GM23338 (cell line): Measurements from ENCODE around the gene FAT1. TPM values are rescaled to one million over a fixed set of nuclear protein-coding genes. Genes with fewer than 3 reads are reported as not detected.

Experiments used
- ATAC-seq: fragments of 200-7000 bp; cut with Tn5 transposase; 3 replicates; pipeline ENCODE4 v1.9.1; 2020
- DNase-seq: peaks from one replicate; pipeline ENCODE4 v3.0.0-alpha.2; 2015; ENCODE audit warnings: low spot score
- H2AFZ ChIP-seq: fragments of 200-600 bp; sonication (generic); 2 replicates; pipeline ENCODE4 v1.8.0; 2016; ENCODE audit warnings: antibody characterized with exemption, mild to moderate bottlenecking, moderate library complexity
- H3F3A ChIP-seq: fragments of 200-600 bp; sonication (generic); replicated peaks from 2 replicates; pipeline ENCODE4 v1.8.0; 2017; ENCODE audit warnings: antibody characterized with exemption, mixed run types, low read depth
- H3K27ac ChIP-seq: fragments of 200-600 bp; sonication (generic); 2 replicates; pipeline ENCODE4 v1.6.1; 2016; ENCODE audit warnings: low read depth
- H3K27me3 ChIP-seq: fragments of 200-600 bp; sonication (generic); 2 replicates; pipeline ENCODE4 v1.8.0; 2016; ENCODE audit warnings: mild to moderate bottlenecking, mixed run types, moderate library complexity; ENCODE audit not compliant: insufficient read depth
- H3K36me3 ChIP-seq: fragments of 200-600 bp; sonication (generic); 2 replicates; pipeline ENCODE4 v1.8.0; 2016; ENCODE audit warnings: mild to moderate bottlenecking; ENCODE audit not compliant: insufficient read depth
- H3K4me1 ChIP-seq: fragments of 200-600 bp; sonication (generic); 2 replicates; pipeline ENCODE4 v1.8.0; 2016; ENCODE audit warnings: mild to moderate bottlenecking, moderate library complexity; ENCODE audit not compliant: insufficient read depth
- H3K4me2 ChIP-seq: fragments of 200-600 bp; sonication (generic); 2 replicates; pipeline ENCODE4 v1.7.1; 2017; ENCODE audit warnings: mixed run types
- H3K4me3 ChIP-seq: fragments of 200-600 bp; sonication (generic); 2 replicates; pipeline ENCODE4 v1.6.1; 2016; ENCODE audit warnings: mixed run types
- H3K79me2 ChIP-seq: fragments of 200-600 bp; sonication (generic); replicated peaks from 2 replicates; pipeline ENCODE4 v1.8.0; 2017; ENCODE audit warnings: mild to moderate bottlenecking; ENCODE audit not compliant: insufficient read depth
- H3K9me2 ChIP-seq: fragments of 200-600 bp; sonication (generic); 2 replicates; pipeline ENCODE4 v1.8.0; 2017; ENCODE audit not compliant: insufficient read depth
- H4K20me1 ChIP-seq: fragments of 200-600 bp; sonication (generic); replicated peaks from 2 replicates; pipeline ENCODE4 v1.8.0; 2017; ENCODE audit warnings: mild to moderate bottlenecking; ENCODE audit not compliant: insufficient read depth
- H3K27ac Mint-ChIP-seq: 2 replicates; pipeline ENCODE4 v1.8.0; 2020; ENCODE audit warnings: inconsistent platforms, mild to moderate bottlenecking, moderate library complexity, mixed read lengths
- H3K27me3 Mint-ChIP-seq: 3 replicates; pipeline ENCODE4 v1.8.0; 2022; ENCODE audit warnings: low read depth, mild to moderate bottlenecking, moderate library complexity, mixed read lengths, inconsistent platforms; ENCODE audit not compliant: insufficient read depth, poor library complexity
- H3K36me3 Mint-ChIP-seq: 3 replicates; pipeline ENCODE4 v1.8.0; 2021; ENCODE audit warnings: low read depth, mild to moderate bottlenecking, inconsistent platforms, moderate library complexity, mixed read lengths
- H3K4me1 Mint-ChIP-seq: 3 replicates; pipeline ENCODE4 v1.8.0; 2020; ENCODE audit warnings: mild to moderate bottlenecking, inconsistent platforms, mixed read lengths
- H3K4me3 Mint-ChIP-seq: 3 replicates; pipeline ENCODE4 v1.8.0; 2021; ENCODE audit warnings: moderate library complexity, mild to moderate bottlenecking, inconsistent platforms, mixed read lengths
- H3K9me3 Mint-ChIP-seq: 3 replicates; pipeline ENCODE4 v1.8.0; 2020; ENCODE audit warnings: moderate library complexity, mild to moderate bottlenecking, inconsistent platforms, mixed read lengths
- CREB1 ChIP-seq: fragments of 250-450 bp; sonication (Bioruptor Pico); IDR thresholded peaks from 2 replicates; pipeline ENCODE4 v1.5.0; 2020; ENCODE audit warnings: low read depth, mild to moderate bottlenecking, moderate library complexity
- EZH2 ChIP-seq: fragments of 200-600 bp; sonication (generic); IDR thresholded peaks from one replicate; pipeline ENCODE4 v1.8.0; 2017; ENCODE audit warnings: antibody characterized with exemption, mild to moderate bottlenecking, low read depth; ENCODE audit not compliant: unreplicated experiment
- EZH2phosphoT487 ChIP-seq: fragments of 200-600 bp; sonication (generic); IDR thresholded peaks from one replicate; pipeline ENCODE4 v1.8.1; 2018; ENCODE audit warnings: antibody characterized with exemption; ENCODE audit not compliant: unreplicated experiment
- JUNB ChIP-seq: IDR thresholded peaks from one replicate; pipeline ENCODE4 v1.6.1; 2016; ENCODE audit warnings: antibody characterized with exemption; ENCODE audit not compliant: unreplicated experiment
- NANOG ChIP-seq: IDR thresholded peaks from 2 replicates; pipeline ENCODE4 v1.6.1; 2016; ENCODE audit warnings: antibody characterized with exemption, borderline replicate concordance
- POLR2AphosphoS5 ChIP-seq: IDR thresholded peaks from 2 replicates; pipeline ENCODE4 v1.6.1; 2016; ENCODE audit warnings: antibody characterized with exemption, low read depth
- ZNF114 ChIP-seq: fragments of 250-450 bp; sonication (Bioruptor Pico); IDR thresholded peaks from 2 replicates; pipeline ENCODE4 v1.5.0; 2020; ENCODE audit warnings: mild to moderate bottlenecking, moderate library complexity
- polyA plus RNA-seq: library from polyadenylated mRNA; unstranded; fragments of >200 nt; fragmentation: Nextera tagmentation; extraction: Ambion mirVana; gene quantifications from 2 replicates; pipeline ENCODE4 v1.2.1, GENCODE V29; 2016
- total RNA-seq: library from RNA; depleted of rRNA; stranded (reverse); fragments of >200 nt; shearing (Covaris generic); gene quantifications from 2 replicates; pipeline ENCODE4 v1.2.3, GENCODE V29; 2014
- TF ChIP-seq, protein P1 (sequence below): IDR thresholded peaks from one replicate; pipeline ENCODE4 v1.6.1; 2018; ENCODE audit warnings: antibody characterized with exemption; ENCODE audit not compliant: unreplicated experiment
- TF ChIP-seq, protein P2 (sequence below): IDR thresholded peaks from 2 replicates; pipeline ENCODE4 v1.6.1; 2016; ENCODE audit warnings: antibody characterized with exemption
- TF ChIP-seq, protein P3 (sequence below), 2 experiments: fragments of 200-600 bp in 1 of 2; sonication (generic) in 1 of 2; conservative IDR thresholded peaks; 2 replicates each; pipeline versions ENCODE4 v1.5.1 to v1.6.1; 2016 to 2017; ENCODE audit warnings: antibody characterized with exemption in 2 of 2, low read depth in 2 of 2, mild to moderate bottlenecking in 2 of 2, moderate library complexity in 1 of 2

FAT1 gene
- total and polyA plus RNA-seq, 2 experiments from 2014 or later: 37.6 to 137 TPM

DNA sequence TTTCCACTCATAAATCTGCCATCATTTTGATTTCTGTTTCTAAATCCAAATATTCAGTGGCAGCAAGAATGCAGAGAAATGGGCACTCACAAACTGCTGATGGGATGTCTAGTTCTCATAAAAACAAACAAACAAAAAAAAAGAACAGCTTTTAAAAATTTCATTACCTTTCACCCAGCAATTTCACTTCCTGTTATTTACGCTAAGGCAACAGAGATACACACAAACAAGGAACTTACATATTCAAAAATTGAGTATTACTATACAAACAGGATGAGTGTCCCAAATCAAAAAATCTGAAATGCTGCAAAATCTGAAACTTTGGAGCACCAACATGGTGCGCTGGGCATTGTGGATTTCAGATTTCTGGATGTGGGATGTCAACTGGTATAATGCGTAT is 36.4 kb downstream of the FAT1 start:
- 0 out of 2 replicates have a peak, but pooled peaks cover 3% of the 10 kb centered on the region for H3F3A ChIP-seq
- H2AFZ ChIP-seq: no peak overlapping the region
- no peaks in the 10 kb centered on the region; the same call in 1 of the 2 replicates for H3K36me3 ChIP-seq
- Mint-ChIP-seq H3K4me1 (peaks cover 75% of the 10 kb centered on the region), H3K27ac (peak overlapping the region; percentile 51; the same call in 1 of the 2 replicates), H3K27me3 (peaks cover 8% of the 10 kb centered on the region), H3K9me3 (no peaks in the 10 kb centered on the region), H3K36me3 (peaks cover 18% of the 10 kb centered on the region), H3K4me3 (peak overlapping the region; percentile 57)
- peak overlapping the region; percentile 79; the same call in 1 of the 2 replicates for H3K27ac ChIP-seq
- ATAC-seq (no peak), DNase-seq (no peak)
- peaks cover 63% of the 10 kb centered on the region for H3K4me1 ChIP-seq
- peak overlapping the region; percentile 40 for H3K4me3 ChIP-seq
- TF ChIP-seq POLR2AphosphoS5 (no peak), NANOG (no peak), ZNF114 (CRISPR knock-in tag) (no peak), JUNB (no peak)
- TF ChIP-seq, protein P1, sequence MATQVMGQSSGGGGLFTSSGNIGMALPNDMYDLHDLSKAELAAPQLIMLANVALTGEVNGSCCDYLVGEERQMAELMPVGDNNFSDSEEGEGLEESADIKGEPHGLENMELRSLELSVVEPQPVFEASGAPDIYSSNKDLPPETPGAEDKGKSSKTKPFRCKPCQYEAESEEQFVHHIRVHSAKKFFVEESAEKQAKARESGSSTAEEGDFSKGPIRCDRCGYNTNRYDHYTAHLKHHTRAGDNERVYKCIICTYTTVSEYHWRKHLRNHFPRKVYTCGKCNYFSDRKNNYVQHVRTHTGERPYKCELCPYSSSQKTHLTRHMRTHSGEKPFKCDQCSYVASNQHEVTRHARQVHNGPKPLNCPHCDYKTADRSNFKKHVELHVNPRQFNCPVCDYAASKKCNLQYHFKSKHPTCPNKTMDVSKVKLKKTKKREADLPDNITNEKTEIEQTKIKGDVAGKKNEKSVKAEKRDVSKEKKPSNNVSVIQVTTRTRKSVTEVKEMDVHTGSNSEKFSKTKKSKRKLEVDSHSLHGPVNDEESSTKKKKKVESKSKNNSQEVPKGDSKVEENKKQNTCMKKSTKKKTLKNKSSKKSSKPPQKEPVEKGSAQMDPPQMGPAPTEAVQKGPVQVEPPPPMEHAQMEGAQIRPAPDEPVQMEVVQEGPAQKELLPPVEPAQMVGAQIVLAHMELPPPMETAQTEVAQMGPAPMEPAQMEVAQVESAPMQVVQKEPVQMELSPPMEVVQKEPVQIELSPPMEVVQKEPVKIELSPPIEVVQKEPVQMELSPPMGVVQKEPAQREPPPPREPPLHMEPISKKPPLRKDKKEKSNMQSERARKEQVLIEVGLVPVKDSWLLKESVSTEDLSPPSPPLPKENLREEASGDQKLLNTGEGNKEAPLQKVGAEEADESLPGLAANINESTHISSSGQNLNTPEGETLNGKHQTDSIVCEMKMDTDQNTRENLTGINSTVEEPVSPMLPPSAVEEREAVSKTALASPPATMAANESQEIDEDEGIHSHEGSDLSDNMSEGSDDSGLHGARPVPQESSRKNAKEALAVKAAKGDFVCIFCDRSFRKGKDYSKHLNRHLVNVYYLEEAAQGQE: no peak
- TF ChIP-seq, protein P2, sequence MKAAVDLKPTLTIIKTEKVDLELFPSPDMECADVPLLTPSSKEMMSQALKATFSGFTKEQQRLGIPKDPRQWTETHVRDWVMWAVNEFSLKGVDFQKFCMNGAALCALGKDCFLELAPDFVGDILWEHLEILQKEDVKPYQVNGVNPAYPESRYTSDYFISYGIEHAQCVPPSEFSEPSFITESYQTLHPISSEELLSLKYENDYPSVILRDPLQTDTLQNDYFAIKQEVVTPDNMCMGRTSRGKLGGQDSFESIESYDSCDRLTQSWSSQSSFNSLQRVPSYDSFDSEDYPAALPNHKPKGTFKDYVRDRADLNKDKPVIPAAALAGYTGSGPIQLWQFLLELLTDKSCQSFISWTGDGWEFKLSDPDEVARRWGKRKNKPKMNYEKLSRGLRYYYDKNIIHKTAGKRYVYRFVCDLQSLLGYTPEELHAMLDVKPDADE: no peak
- TF ChIP-seq, protein P3, sequence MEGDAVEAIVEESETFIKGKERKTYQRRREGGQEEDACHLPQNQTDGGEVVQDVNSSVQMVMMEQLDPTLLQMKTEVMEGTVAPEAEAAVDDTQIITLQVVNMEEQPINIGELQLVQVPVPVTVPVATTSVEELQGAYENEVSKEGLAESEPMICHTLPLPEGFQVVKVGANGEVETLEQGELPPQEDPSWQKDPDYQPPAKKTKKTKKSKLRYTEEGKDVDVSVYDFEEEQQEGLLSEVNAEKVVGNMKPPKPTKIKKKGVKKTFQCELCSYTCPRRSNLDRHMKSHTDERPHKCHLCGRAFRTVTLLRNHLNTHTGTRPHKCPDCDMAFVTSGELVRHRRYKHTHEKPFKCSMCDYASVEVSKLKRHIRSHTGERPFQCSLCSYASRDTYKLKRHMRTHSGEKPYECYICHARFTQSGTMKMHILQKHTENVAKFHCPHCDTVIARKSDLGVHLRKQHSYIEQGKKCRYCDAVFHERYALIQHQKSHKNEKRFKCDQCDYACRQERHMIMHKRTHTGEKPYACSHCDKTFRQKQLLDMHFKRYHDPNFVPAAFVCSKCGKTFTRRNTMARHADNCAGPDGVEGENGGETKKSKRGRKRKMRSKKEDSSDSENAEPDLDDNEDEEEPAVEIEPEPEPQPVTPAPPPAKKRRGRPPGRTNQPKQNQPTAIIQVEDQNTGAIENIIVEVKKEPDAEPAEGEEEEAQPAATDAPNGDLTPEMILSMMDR (conservative IDR thresholded peaks at IDR 0.05; ENCODE audit: low read depth in 2 of 2): no peak
- H3K4me2 ChIP-seq: peak overlapping the region; percentile 59
- no peaks in the 10 kb centered on the region for H4K20me1 ChIP-seq
- peaks cover 82% of the 10 kb centered on the region for H3K79me2 ChIP-seq
- peaks cover 11% of the 10 kb centered on the region for H3K27me3 ChIP-seq
- H3K9me2 ChIP-seq: no peaks in the 10 kb centered on the region

DNA sequence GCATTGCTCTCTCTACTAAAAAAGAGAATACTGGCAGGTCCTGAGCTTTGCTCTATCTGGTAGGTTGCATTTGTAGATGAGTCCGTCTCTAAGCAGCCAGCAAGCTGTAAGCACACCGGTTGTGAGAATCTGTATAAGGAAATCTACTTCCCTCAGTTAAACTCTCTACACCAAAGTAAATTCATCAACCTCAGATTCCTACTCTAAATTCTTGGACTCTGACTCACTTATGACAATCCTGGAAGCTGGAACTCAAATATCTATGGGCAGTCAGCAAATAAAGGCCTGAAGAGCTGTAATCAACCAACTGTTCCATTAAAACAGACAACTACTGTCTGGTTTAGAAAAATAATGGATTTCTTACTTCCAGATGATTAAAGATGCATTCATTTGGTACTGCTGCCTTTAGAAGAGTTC is 37.9 kb downstream of the FAT1 start:
- Histone ChIP-seq H3F3A (0 out of 2 replicates have a peak, but pooled peaks cover 3% of the 10 kb centered on the region), H3K27me3 (peaks cover 11% of the 10 kb centered on the region), H3K4me3 (no peak overlapping the region; the same call in 1 of the 2 replicates), H3K9me2 (no peaks in the 10 kb centered on the region), H3K79me2 (peaks cover 84% of the 10 kb centered on the region), H2AFZ (no peak overlapping the region), H3K4me1 (peaks cover 63% of the 10 kb centered on the region), H3K36me3 (no peaks in the 10 kb centered on the region), H3K4me2 (peak overlapping the region; percentile 58), H4K20me1 (no peaks in the 10 kb centered on the region), H3K27ac (no peak overlapping the region)
- H3K4me3 Mint-ChIP-seq: no peak overlapping the region
- no peak for TF ChIP-seq EZH2
- TF ChIP-seq, protein P3 (conservative IDR thresholded peaks at IDR 0.05; ENCODE audit: low read depth in 2 of 2): no peak
- TF ChIP-seq POLR2AphosphoS5: no peak
- TF ChIP-seq ZNF114 (CRISPR knock-in tag): no peak
- no peak for TF ChIP-seq CREB1 (CRISPR knock-in tag)
- TF ChIP-seq EZH2phosphoT487: no peak
- DNase-seq (peak; percentile 42), ATAC-seq (peak; percentile 8; the same call in 2 of the 3 replicates)
- peaks cover 79% of the 10 kb centered on the region for H3K4me1 Mint-ChIP-seq
- H3K36me3 Mint-ChIP-seq: peaks cover 10% of the 10 kb centered on the region
- H3K27me3 Mint-ChIP-seq: peaks cover 8% of the 10 kb centered on the region
- H3K9me3 Mint-ChIP-seq: no peaks in the 10 kb centered on the region
- peak overlapping the region; percentile 11; the same call in 1 of the 2 replicates for H3K27ac Mint-ChIP-seq
